Islet of Langerhans (tissue), 1 donor: ENCODE measurements around the gene CCR6.

Experiments used
- FAIRE-seq: peaks from one replicate; lab custom pipeline; 2011; peaks lifted over from hg19 to GRCh38; lab: Jason Lieb, UNC

The CCR6 gene

GRCh38 chr6:167099707-167100106 is 23.2 kb upstream of the CCR6 start:
- no peak for FAIRE-seq

GRCh38 chr6:167100241-167100674 is 22.6 kb upstream of the CCR6 start:
- FAIRE-seq: no peak

GRCh38 chr6:167102318-167102717 is 20.6 kb upstream of the CCR6 start:
- FAIRE-seq: no peak

- FAIRE-seq: no peak
Observed at GRCh38 chr6:167103041-167103891, 19.6 kb upstream of the CCR6 start.

GRCh38 chr6:167104388-167104787 is 18.5 kb upstream of the CCR6 start:
- no peak for FAIRE-seq

GRCh38 chr6:167105060-167105459 is 17.8 kb upstream of the CCR6 start:
- no peak for FAIRE-seq

- no peak for FAIRE-seq
Observed at GRCh38 chr6:167106406-167106805, 16.5 kb upstream of the CCR6 start.

- no peak for FAIRE-seq
Observed at GRCh38 chr6:167107787-167108186, 15.1 kb upstream of the CCR6 start.

GRCh38 chr6:167108278-167108677 is 14.6 kb upstream of the CCR6 start:
- FAIRE-seq: no peak

GRCh38 chr6:167109651-167110050 is 13.2 kb upstream of the CCR6 start:
- FAIRE-seq: no peak

GRCh38 chr6:167111597-167111996 is 11.3 kb upstream of the CCR6 start:
- FAIRE-seq: no peak

GRCh38 chr6:167112421-167112820 is 10.5 kb upstream of the CCR6 start:
- FAIRE-seq: no peak

- no peak for FAIRE-seq
Observed at GRCh38 chr6:167113047-167113754, 9.7 kb upstream of the CCR6 start.

GRCh38 chr6:167113935-167114910 is 8.7 kb upstream of the CCR6 start:
- FAIRE-seq: no peak

GRCh38 chr6:167115054-167115453 is 7.8 kb upstream of the CCR6 start:
- no peak for FAIRE-seq

GRCh38 chr6:167116109-167116837 is 6.6 kb upstream of the CCR6 start:
- no peak for FAIRE-seq

- FAIRE-seq: no peak
Observed at GRCh38 chr6:167116838-167117228, 6.1 kb upstream of the CCR6 start.

- FAIRE-seq: no peak
Observed at GRCh38 chr6:167118006-167118405, 4.9 kb upstream of the CCR6 start.

- no peak for FAIRE-seq
Observed at GRCh38 chr6:167118839-167119238, 4.1 kb upstream of the CCR6 start.

GRCh38 chr6:167119670-167120582 is 3.0 kb upstream of the CCR6 start:
- no peak for FAIRE-seq

- no peak for FAIRE-seq
Observed at GRCh38 chr6:167120583-167120903, 2.4 kb upstream of the CCR6 start.
